Uterus (tissue), 2 donors: ENCODE results near the gene ARV1.

Experiments used
- POLR2A ChIP-seq, 2 donors: fragments of 450-650 bp; IDR thresholded peaks; one replicate each; pipeline ENCODE4 v1.6.1; 2016; ENCODE audit warnings: antibody characterized with exemption in 2 of 2, mild to moderate bottlenecking in 1 of 2, moderate library complexity in 1 of 2
- TF ChIP-seq, protein P1 (sequence below), 4 experiments: fragments of 200-600 bp in 2 of 4; fragments of 450-650 bp in 2 of 4; sonication (generic) in 2 of 4; IDR thresholded peaks; one replicate each; pipeline ENCODE4 v1.5.1; 2016 to 2019; ENCODE audit warnings: antibody characterized with exemption in 4 of 4, mild to moderate bottlenecking in 2 of 4, moderate library complexity in 1 of 4

DNA sequence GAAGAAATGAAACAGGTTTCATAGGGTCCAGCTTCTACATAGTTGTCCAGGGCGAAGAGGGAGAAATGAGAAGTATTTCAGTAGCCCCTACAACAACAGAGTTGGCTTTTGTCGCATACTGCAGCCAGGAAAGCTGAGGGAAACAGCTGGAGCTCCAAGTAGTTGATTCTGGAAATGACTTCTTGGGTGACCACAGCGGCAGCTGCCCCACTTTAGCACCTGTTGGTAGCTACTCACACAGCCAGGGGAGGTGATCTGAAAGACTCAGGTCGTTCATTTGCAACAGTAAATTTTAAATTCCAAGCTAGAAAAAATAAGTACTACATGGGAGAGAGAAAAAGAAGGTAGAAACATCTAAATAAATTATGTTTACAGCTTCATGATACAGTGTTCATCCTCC, 2.5 kb upstream of the ARV1 start:
- TF ChIP-seq, protein P1, sequence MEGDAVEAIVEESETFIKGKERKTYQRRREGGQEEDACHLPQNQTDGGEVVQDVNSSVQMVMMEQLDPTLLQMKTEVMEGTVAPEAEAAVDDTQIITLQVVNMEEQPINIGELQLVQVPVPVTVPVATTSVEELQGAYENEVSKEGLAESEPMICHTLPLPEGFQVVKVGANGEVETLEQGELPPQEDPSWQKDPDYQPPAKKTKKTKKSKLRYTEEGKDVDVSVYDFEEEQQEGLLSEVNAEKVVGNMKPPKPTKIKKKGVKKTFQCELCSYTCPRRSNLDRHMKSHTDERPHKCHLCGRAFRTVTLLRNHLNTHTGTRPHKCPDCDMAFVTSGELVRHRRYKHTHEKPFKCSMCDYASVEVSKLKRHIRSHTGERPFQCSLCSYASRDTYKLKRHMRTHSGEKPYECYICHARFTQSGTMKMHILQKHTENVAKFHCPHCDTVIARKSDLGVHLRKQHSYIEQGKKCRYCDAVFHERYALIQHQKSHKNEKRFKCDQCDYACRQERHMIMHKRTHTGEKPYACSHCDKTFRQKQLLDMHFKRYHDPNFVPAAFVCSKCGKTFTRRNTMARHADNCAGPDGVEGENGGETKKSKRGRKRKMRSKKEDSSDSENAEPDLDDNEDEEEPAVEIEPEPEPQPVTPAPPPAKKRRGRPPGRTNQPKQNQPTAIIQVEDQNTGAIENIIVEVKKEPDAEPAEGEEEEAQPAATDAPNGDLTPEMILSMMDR (IDR thresholded peaks at IDR 0.05) = no peak
- TF ChIP-seq POLR2A (IDR thresholded peaks at IDR 0.05) = no peak
